Activated CD4-positive, alpha-beta T cell treated with anti-CD3 and anti-CD28 coated beads, Interleukin-2, amount 50 U/mL, for 48 hours (primary cell): ENCODE data around the gene BPIFA1.
A peak's percentile ranks its signal among the peaks of the same experiment; 100 is the strongest.

Experiments
- DNase-seq, 2 experiments: peaks; one replicate each; pipeline ENCODE4 v3.0.0-alpha.2; 2020

Gene BPIFA1

DNA sequence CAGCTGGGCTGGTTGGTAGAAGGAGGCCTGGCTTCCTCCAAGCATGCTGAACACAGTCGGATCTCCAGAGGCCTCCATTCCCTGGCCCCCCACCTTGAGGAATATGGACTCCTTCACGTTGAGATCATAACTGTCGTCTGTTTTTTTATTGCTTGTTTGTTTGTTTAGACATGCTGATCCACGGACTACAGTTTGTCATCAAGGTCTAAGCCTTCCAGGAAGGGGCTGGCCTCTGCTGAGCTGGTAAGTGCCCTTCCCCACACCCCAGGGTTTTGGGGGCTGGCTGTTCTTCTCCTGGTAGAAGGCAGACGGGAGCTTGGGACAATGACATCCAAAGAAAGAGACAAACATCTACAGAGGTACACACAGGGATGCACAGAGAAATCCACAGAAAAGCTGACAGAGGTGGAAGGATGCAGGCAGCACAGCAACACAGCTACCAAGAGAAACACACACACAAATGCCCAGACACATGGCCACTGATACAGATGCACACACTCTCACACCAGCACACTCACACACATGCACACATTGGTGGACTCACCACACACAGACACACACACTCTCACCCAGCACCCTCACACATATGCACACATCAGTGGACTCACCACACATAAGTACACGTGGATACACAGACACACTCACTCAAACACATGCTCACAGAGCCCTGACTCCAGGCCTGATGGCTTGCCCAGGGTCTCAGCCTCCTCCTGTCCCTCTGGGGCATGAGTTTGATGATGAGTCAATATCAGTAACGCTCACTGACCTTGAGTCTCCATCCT is 6.7 kb downstream of the BPIFA1 start:
- DNase-seq: no peak

DNA sequence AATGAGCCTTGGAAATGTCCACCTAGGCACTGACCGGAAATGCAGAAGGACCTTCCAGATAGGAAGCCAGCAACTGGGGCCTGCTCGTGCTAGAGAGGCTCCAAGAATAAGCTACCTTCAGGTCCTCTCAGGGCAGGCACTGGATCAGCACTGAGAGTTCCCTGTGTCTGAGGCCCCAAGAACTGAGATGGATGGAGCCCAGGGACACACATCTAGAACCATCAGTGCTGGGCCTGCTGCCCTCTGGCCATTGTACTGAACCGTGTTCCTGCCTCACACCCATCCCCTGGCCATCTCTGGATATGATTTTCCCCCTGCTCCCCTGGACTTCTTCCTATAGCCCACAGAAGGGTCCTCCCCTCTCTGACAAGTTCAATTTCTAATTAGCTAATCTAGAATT is 10.3 kb downstream of the BPIFA1 start:
- DNase-seq: no peak

DNA sequence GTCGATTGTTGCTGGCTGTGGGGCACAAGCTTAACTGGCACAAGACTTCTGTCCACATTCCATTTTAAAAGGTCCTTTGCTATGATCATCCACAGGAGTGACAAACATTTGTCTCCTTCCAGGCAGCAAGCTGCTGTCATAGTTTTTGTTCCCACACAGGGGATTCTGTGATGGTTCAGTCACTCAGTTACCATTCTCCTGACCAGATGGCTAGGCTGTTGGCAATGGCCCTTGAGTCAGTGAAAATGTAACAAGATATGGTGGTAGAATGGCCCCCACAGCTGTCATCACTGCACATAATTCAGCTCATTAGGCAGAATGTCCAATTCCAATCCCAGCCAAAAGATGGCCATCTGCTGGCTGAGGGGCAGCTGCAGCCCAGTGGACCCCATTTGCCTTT is 13.7 kb downstream of the BPIFA1 start:
- no peak for DNase-seq

DNA sequence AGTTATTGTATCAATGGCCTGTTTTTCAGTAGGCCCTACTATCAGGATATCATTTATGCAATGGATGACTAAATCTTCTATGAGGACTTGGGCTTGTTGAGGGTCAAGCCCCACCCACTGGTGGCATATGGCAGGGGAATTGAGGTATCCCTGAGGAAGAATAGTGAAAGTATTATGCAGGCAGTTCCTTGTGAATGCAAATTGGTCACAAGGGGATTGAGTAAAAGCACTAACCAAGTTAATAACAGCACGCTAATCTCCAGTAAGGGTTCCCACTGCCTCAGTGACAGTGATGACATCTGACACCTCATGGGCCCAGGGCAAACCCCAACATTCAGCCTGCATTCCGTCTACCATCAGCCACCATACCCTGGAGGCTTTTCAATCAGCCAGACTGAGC is 14.9 kb downstream of the BPIFA1 start:
- no peak for DNase-seq

DNA sequence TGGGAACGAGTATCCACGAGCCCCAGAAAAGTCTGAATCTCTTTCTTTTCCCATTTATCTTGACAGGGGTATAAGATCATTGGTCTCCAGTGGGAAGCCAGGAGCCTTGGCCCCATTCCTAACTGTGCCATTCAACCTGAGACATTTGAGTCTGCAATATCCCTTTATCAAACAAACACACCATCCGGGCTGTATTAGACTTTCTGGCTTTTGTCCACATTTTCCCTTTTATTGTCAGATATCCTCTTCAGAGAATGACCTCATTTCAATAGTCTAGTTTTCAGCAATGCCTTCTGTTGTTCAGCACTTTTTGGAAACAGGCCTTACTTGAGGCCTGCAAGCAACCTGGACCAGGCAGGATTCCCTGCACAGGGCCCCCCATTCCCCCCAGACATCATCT is 15.7 kb downstream of the BPIFA1 start:
- DNase-seq: no peak

DNA sequence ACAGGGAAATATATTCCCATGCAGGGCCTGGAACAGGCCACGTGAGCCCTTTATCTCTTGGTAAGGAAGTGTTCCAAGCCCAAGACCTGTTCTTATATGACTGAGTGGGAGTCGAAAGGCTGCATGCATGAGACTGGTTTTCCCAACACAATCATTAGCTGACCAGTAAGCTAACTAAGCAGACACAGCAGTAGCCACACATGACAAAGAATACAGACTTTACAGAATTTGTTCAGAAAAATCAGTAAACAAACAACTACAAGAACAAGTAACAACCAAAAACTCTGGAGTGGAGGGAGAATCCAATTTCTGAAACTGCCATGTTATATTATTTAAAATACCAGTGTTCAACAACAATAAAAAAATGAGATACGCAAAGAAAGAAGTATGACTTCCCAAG is 16.7 kb downstream of the BPIFA1 start:
- no peak for DNase-seq

DNA sequence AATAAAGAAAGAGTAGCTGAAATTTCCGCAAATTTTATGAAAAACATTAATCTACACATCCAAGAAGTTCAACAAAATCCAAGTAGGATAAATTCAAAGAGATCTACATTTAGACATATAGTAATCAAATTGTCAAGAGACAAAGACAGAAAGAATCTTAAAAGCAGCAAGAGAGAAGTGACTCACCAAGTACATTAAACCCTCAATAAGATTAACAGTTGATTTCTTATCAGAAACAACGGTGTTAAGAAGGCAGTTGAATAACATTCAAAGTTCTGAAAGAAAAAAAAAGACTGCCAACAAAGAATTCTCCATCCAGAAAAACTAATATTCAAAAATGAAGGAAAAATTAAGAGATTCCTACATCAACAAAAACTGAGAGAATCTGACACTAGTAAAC is 19.2 kb downstream of the BPIFA1 start:
- DNase-seq: no peak

DNA sequence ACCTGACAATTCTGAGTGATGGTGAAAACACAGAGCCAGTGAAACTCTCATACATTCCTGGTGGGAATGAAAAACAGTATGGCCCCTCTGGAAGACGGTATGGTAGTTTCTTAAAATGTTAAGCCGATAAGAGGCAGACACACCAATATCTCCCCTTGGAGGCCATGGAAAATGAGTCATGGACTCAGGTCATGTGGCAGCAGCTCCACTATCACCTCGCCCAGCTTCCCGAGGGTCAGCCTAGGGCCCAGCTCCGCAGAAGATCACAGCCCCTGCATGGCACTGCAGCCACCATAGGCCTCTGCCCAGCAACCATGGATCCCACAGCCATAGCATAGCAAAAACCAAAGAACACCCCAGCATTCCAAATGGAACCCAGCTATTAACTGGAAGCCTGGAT is 21.4 kb downstream of the BPIFA1 start:
- DNase-seq: no peak

DNA sequence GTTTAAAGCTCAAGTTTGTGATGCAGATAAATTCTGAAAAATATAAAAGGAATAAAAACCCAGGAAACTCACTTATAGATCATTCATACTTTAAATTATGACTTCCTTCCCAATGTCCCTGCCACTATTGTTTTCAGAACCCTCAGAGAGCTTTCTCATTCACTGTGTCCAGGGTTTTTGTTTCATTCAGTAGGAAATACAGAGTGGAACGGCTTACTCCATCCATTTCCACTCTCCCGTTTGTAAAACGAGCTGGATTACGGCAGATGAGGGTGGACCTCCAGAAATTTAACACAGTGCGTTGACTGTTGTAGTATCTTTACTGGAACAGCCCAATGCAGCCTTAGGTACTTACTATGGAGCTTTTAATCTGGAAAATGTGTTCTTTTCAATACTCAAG is 23.6 kb downstream of the BPIFA1 start:
- DNase-seq: no peak

DNA sequence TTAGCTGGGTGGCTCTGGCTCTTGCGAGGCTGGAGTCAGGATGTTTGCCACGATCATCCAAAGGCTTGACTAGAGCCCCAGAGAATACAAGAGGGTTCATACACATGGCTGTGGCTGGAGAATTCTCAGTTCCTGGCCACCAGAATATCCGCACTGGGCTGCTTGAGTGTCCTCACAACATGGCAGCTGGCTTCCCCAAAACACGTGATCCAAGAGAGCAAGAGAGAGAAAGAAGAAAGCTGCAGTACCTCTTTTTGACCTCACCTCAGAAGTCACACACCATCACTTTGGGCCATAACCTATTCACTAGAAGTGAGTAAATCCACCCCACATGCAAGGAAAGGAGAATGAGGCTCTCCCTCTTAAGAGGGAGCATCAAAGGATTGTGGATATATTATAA is 25.7 kb downstream of the BPIFA1 start:
- DNase-seq: no peak

DNA sequence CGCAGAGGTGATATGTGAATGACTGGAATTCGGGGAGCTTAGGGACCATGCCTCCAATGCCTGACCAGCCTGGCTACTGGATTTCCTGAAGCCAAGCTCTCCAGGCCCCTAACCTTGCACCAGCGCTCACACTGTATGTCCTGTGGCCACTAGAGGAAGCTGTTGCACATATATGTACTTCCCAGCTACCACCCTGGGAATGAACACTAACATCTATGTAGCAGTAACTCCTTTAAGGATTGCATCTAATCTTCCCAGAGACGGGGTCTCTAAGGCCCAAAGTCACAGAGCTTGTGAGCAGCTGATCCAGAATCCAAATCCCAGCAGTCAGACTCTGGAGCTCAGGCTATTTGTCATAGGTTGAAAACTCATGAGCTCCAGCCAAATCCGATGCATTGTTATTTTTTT is 26.9 kb downstream of the BPIFA1 start:
- peak; percentile 5 to 15 for DNase-seq

DNA sequence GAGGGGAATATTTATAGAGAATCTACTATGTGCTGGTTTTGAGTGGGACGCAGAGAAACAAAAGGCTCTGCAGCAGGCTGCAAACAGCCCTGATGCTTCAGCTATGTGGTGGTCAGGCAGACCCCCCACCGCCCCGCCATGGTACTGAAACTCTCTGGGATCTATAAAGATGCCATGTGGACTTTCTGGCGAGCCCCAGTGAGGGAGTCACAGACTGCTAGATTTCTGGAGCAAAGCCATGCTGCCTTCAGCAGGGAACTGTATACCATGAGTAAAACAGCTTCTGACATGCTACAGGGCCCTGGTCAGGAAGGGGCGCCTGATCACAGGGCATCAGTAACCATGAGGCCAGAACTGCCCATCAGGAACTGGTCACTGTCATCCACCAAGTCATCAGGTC is 28.0 kb downstream of the BPIFA1 start:
- DNase-seq: no peak

DNA sequence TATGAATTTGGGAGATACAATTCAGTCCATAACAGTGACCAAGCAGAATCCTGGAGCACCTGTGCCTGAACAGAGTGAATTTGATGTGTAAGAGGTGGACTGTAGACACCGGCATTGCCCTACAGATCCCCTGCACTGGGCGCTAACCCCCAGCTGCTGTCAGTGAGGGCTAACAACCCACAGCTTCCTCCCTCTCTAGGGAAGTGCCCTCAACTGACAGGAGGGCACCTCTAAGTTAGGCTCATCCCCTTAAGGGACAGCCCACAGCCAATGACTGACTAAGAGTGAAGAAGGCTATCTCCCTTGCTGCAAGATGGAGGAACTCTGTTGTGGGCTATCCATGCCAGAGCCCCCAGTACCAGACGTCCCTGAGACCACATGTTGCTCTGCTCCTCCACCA is 31.9 kb downstream of the BPIFA1 start:
- no peak for DNase-seq

DNA sequence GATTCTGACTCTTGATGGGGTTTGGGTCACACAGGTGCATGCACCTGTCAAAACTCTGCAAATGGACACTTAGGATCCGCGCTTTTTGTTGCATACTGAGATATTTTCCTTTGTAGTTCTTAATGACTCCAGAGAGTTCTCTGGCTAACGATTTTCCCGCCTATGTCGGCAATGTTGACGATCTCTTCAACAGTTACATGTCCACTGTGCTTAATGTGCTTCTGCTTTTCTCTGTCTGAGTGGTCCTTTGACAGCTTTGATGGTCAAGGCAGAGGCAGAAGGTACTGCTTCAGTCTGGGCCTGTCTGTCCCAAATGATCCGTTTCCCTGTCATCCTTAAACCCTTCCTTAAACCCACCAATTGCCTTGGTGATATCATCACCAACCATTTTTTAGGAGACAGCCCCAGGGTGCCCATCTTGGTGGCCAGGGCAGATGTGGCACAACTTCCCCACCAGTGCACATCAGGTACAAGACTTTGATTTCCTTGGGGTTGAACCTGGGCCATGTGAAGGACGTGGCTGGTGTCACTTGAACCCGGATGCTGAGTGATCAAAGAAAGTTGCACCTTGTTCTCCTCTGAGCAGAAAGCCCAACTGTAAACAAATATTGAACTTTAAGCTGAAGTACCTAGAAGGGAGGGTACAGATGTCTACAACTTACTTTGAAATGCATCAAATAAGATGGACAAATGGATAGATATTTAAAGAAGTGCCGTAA is 36.5 kb downstream of the BPIFA1 start:
- DNase-seq: no peak

DNA sequence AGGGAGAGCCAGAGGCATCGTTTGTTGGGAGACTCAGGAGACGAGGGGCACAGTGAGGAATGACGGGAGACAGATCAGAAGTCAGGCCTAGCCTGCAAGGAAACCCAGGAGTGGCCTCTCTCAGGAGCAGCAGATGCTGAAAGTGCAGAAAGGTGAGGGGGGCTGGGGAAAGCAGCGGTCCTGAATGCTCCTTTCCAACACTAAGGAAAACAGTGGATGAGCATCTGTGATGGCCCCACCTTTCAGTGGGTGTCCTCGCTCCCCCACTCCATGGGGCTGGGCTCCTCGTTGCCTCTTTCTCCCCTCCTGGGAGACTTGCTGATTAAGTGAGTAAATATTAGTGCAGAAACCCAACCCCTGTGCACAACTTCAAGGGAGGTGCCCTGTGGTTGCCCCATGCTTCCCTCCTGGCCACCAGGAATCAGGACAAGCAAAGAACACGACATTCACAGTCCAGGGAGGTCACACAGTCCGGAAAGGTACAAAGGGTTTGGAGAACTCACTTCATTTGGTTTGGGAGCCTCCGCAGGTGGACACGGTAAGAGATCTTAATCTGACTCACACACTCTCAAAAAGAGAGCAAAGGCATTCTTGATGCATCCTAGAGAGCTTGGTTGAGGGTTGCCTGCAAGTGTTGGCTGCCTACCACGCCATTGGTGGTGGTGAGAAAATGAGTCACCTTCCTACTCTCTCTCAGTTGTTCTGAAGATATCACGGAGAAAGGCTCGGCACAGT is 37.5 kb downstream of the BPIFA1 start:
- DNase-seq: peak; percentile 11 to 31

DNA sequence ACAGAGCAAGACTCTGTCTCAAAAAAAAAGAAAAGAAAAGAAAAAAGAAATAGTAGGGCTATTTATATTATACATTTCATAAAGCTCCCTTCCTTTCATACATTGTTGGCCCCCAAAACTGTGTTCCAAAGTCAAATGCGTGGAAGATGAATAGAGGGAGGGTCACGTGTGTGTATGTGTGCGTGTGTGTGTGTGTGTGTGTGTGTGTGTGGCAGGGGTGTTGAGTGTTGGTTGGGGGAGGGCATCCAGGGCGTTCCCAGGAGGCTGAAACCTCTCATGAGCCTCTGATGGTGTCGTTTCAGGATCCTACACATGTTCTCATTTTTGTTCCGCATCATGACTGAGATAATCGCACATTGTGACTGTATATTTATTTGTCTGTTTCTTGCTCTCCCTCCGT is 39.4 kb downstream of the BPIFA1 start:
- DNase-seq: no peak

DNA sequence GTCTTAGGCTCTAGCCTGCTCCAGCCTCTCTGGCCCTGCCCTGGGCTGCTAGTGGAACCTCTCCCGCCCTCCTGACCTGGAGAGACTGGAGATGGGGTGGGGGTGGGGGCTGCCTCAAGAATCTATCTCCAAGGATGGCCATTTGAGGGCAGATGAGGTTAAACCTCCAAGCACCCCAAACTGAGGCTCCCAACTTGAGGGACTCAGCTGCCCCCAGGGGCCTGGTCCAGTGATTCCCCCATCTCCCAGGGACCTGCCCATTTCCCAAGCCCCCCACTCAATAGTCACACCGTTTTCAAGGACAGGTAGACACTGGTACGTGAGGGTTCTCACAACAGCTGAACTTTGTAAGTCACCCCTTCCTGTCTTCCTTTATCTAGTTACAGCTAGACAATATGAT is 40.1 kb downstream of the BPIFA1 start:
- DNase-seq: no peak

DNA sequence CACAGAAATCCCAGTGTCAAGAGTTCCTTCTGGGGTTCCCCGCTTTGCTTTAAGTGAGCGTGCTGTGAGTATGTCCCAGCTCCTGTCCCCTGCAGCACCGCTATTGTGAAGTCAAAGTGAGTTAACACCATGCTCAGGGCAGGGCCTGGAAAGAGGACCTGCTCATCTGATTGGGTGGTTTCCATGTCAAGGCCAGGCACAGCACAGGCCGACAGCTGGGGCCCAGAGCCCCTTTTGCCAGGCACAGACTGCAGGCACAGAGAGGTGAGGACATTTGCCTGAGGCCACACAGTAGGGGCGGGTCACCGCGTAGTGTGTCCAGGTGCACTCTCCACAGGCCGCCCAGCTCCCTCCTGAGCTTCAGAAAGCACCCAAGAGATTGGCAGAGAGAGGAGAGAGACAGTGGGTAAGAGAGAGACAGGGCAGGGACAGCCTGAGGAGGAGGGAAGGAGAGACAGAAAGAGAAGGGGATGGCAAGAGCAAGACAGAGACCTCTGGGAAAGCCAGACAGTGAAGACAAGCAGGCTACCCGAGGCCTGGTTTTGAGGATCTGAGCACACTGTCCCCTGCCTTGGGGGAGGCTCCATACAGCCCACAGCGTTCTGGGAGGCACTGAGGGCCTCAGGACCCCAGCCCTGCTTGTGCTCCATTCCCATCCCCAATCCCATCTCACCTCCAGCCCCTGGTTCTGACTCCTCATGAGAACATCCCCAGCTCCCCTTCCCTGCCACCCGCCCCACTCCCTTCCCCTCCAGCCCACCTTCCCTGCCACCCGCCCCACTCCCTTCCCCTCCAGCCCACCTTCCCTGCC is 40.7 kb downstream of the BPIFA1 start:
- no peak for DNase-seq

DNA sequence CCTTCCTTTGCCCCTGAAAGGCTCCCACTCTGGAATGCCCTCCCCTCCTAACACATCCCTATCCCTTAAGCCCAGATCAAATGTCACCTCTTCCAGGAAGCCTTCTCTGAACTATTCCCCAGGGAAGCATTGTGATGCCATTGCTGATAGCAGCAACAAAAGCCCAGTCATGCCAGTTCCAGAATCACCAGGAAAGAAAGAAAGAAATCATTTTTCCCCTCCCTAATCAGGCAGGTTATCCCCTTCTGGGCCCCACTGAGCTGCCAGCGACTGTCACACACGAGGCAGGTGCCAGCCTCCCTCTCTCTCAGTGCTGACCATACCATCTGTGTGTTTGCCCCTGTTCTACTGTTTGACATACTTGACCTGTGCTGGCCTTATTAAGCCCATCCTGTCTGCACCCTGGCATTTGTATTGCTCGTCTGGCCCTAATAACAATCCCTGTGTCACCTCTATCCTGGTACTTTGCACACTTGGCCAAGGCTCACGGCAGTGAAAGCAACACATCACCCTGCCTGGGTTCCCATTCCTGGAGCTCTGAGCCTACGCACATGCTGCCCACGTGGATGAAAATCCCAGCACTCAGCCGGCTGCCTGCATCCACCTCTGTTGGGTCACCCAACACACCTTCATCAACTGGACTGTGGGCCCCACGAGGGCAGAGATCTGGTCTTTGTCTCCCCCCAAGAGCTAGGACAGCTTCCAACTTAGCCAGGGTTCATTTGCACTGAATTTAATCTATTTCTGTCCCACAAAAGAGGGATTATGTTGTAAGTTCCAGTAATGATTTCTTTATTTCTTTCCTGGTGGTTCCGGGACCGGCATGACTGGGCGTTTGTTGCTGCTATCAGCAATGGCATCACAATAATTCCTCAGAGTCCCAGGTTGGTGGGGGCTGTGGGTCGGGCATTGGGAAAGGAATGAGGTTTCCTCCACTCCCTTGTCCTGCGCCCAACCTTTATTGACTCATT is 42.0 kb downstream of the BPIFA1 start:
- no peak for DNase-seq

DNA sequence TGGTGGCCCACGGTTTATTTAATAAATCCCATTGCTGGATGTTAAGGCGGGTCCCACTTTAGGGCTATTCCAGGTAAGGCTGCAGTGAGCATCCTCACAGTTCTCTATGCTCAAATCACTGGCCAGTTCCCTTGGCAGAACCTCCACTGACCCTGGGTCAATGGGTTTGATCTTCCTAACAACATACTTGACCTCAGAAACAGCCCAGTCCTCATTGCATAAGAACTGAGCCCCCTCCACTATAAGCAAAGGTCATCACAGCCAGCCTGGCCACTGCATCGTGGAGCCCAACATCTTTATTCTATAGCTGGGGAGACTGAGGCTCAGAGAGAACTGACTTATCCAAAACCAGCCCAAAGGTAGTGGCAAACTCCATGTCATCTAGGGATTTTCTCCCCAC is 42.9 kb downstream of the BPIFA1 start:
- DNase-seq: no peak

DNA sequence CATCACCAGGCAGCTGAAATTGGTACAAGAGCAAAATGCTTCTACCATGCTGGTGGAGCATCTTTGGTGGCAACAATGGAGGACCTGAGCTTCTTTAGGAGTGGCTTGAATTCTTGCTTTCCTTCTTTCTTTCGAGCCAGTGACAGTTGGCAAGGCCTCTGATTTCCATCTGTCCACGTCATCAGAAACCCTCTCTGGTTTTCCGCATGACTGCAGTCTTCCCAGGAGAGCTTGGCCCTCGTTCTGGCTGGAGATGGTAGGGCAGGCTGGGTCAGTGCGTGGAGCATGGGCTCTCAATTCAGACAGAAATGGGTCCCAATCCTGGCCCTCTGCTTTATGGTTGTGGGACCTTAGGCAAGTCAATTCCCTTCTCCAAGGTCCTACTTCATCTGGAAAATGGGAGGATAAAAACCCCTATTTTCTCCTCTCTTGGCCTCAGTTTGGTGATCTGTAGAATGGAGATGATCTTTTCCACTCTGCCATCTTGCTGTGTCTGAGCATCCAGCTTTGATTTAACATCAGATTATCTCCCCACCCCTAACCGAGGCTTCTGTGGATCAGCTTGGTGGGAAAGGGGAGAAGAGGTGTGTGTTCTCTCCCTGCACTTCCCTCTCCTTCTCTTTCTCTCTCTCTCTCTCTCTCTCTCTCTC is 43.6 kb downstream of the BPIFA1 start:
- no peak for DNase-seq
